ENCODE data around the gene GRK4. TPM values are rescaled to one million over a fixed set of nuclear protein-coding genes. Genes with fewer than 3 reads are reported as not detected.
"Not testable (repeated sequence)": the region's sequence is repeated elsewhere in the genome, so short reads cannot be mapped to it uniquely, and the experiment has no call there.

The GRK4 gene
- total RNA-seq, 6 experiments from 2014 or later = 5.1 to 8.1 (median 6.7) TPM

GRCh38 chr4:2968381-2968780 lies 5.0 kb downstream of the GRK4 start:
- no peak for TF ChIP-seq CTCF (IDR thresholded peaks at IDR 0.05)
- no peak for DNase-seq
- peaks cover 14% of the 10 kb centered on the region for H3K4me1 Mint-ChIP-seq (ENCODE audit: low read depth)
- no peaks in the 10 kb centered on the region for H3K9me3 Mint-ChIP-seq
- H3K4me3 Mint-ChIP-seq = no peak overlapping the region
- no peak overlapping the region for H3K27ac Mint-ChIP-seq
- H3K36me3 Mint-ChIP-seq (ENCODE audit: low read depth) = no peaks in the 10 kb centered on the region
- H3K27me3 Mint-ChIP-seq (ENCODE audit: insufficient read depth) = no peaks in the 10 kb centered on the region

- H3K4me3 Mint-ChIP-seq = no peak overlapping the region
- no peaks in the 10 kb centered on the region for H3K27me3 Mint-ChIP-seq (ENCODE audit: insufficient read depth)
- no peak for DNase-seq
- no peaks in the 10 kb centered on the region for H3K36me3 Mint-ChIP-seq (ENCODE audit: low read depth)
- no peaks in the 10 kb centered on the region for H3K9me3 Mint-ChIP-seq
- no peaks in the 10 kb centered on the region for H3K4me1 Mint-ChIP-seq (ENCODE audit: low read depth)
- no peak for TF ChIP-seq CTCF (IDR thresholded peaks at IDR 0.05)
- no peak overlapping the region for H3K27ac Mint-ChIP-seq
Observed at GRCh38 chr4:2971275-2971674, 7.9 kb downstream of the GRK4 start.

GRCh38 chr4:2977211-2978088 lies 14.1 kb downstream of the GRK4 start:
- TF ChIP-seq CTCF (IDR thresholded peaks at IDR 0.05) = no peak
- Mint-ChIP-seq H3K27ac (peak overlapping the region; percentile 86), H3K36me3 (ENCODE audit: low read depth) (no peaks in the 10 kb centered on the region), H3K9me3 (peaks cover 8% of the 10 kb centered on the region), H3K4me1 (ENCODE audit: low read depth) (peaks cover 17% of the 10 kb centered on the region), H3K27me3 (ENCODE audit: insufficient read depth) (no peaks in the 10 kb centered on the region), H3K4me3 (peak overlapping the region; percentile 40; the same call in 1 of the 2 replicates)
- peak; percentile 41 for DNase-seq

- no peak for TF ChIP-seq CTCF (IDR thresholded peaks at IDR 0.05)
- H3K36me3 Mint-ChIP-seq (ENCODE audit: low read depth) = no peaks in the 10 kb centered on the region
- peaks cover 8% of the 10 kb centered on the region for H3K9me3 Mint-ChIP-seq
- H3K4me3 Mint-ChIP-seq = no peak overlapping the region
- no peak for DNase-seq
- H3K27ac Mint-ChIP-seq = no peak overlapping the region
- H3K27me3 Mint-ChIP-seq (ENCODE audit: insufficient read depth) = peaks cover 5% of the 10 kb centered on the region
- peaks cover 17% of the 10 kb centered on the region for H3K4me1 Mint-ChIP-seq (ENCODE audit: low read depth)
Observed at GRCh38 chr4:2981256-2981819, 18.0 kb downstream of the GRK4 start.

- no peak overlapping the region for H3K4me3 Mint-ChIP-seq
- H3K36me3 Mint-ChIP-seq (ENCODE audit: low read depth) = no peaks in the 10 kb centered on the region
- H3K4me1 Mint-ChIP-seq (ENCODE audit: low read depth) = peaks cover 14% of the 10 kb centered on the region
- H3K9me3 Mint-ChIP-seq = peaks cover 8% of the 10 kb centered on the region
- TF ChIP-seq CTCF (IDR thresholded peaks at IDR 0.05) = no peak
- H3K27me3 Mint-ChIP-seq (ENCODE audit: insufficient read depth) = peaks cover 5% of the 10 kb centered on the region
- no peak overlapping the region for H3K27ac Mint-ChIP-seq
- no peak for DNase-seq
Observed at GRCh38 chr4:2982012-2982411, 18.6 kb downstream of the GRK4 start.

- H3K4me3 Mint-ChIP-seq = not testable (repeated sequence)
- H3K27me3 Mint-ChIP-seq (ENCODE audit: insufficient read depth) = peaks cover 10% of the 10 kb centered on the region
Observed at GRCh38 chr4:2983715-2984114, 20.3 kb downstream of the GRK4 start.

More at GRCh38 chr4:2983715-2984114, 20.3 kb downstream of the GRK4 start:
- not testable (repeated sequence) for DNase-seq; H3K36me3 Mint-ChIP-seq (ENCODE audit: low read depth); H3K27ac Mint-ChIP-seq; H3K9me3 Mint-ChIP-seq; H3K4me1 Mint-ChIP-seq (ENCODE audit: low read depth)

Measured in HFFc6 (cell line).